Activated naive CD4-positive, alpha-beta T cell treated with anti-CD3 and anti-CD28 coated beads, Interleukin-2, amount 50 U/mL, for 24 hours (primary cell): ENCODE data around the gene MAML2.

Experiments
- H3K27ac Mint-ChIP-seq: one replicate; pipeline ENCODE4 v1.8.0; 2021; ENCODE audit warnings: mild to moderate bottlenecking, mixed read lengths
- H3K27me3 Mint-ChIP-seq: one replicate; pipeline ENCODE4 v1.8.0; 2021; ENCODE audit warnings: mixed read lengths
- H3K36me3 Mint-ChIP-seq: one replicate; pipeline ENCODE4 v1.8.0; 2021; ENCODE audit warnings: mixed read lengths
- H3K4me1 Mint-ChIP-seq: one replicate; pipeline ENCODE4 v1.8.0; 2021; ENCODE audit warnings: mixed read lengths
- H3K4me3 Mint-ChIP-seq: one replicate; pipeline ENCODE4 v1.8.0; 2021; ENCODE audit warnings: mild to moderate bottlenecking, mixed read lengths
- H3K9me3 Mint-ChIP-seq: one replicate; pipeline ENCODE4 v1.8.0; 2021; ENCODE audit warnings: mixed read lengths

The MAML2 gene

GRCh38 chr11:96356848-96357247, 13.9 kb upstream of the MAML2 start:
- H3K9me3 Mint-ChIP-seq, result no peaks in the 10 kb centered on the region
- H3K4me1 Mint-ChIP-seq, result peaks cover 26% of the 10 kb centered on the region
- H3K27ac Mint-ChIP-seq, result no peak overlapping the region
- H3K27me3 Mint-ChIP-seq, result no peaks in the 10 kb centered on the region
- no peak overlapping the region for H3K4me3 Mint-ChIP-seq
- H3K36me3 Mint-ChIP-seq, result peaks cover 36% of the 10 kb centered on the region

DNA sequence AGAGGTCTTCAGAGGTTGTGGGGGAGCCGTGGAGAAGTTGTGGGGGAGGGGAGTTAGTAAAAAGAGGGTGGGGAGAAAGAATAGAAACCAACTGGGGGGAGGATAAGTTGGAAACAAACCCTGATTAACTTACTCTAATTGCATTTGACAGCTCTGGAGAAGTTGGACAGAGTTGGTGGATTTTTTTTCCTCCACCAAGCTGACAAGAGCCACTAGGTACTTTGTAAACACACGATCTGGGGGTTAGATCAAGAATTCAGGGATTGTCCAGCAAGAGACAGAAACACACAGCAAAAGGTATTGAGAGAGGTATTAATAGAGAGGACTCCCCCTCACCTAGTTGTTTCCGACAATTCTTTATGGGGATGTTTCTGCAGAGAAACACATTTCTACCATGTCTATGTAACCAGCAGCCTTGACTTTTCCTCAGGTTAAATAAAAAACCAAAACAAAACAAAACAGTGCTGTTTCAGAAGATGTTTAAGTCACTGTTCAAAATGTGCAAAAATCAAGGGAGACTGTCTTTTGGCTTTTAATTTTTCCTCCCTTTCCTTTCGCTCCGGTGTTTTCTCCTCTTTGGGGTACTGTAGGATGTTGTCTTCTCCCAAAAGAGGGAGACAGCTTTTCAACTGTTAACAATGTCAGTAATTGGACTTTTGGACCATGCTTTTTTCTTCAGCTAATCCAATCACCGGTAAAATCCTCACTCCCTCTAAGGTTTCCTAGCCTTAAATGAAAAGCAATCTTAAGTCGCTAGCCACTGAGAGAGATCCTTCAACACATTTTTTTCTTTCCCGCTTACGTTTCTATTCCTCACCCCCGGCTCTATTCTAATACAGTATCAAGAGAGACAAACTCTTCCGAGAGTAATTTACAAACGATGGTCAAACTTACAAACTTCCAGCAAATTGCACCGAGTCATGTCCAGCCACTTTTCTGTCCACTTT, 708 bp downstream of the MAML2 start:
- Mint-ChIP-seq H3K36me3 (peaks cover 13% of the 10 kb centered on the region), H3K27me3 (no peaks in the 10 kb centered on the region), H3K27ac (peak overlapping the region; percentile 96), H3K9me3 (no peaks in the 10 kb centered on the region), H3K4me3 (peak overlapping the region; percentile 99), H3K4me1 (peaks cover 30% of the 10 kb centered on the region)

GRCh38 chr11:96341211-96342013, 1.6 kb downstream of the MAML2 start:
- Mint-ChIP-seq H3K9me3 (no peaks in the 10 kb centered on the region), H3K4me3 (peak overlapping the region; percentile 99), H3K36me3 (peaks cover 14% of the 10 kb centered on the region), H3K27ac (peak overlapping the region; percentile 96), H3K27me3 (no peaks in the 10 kb centered on the region), H3K4me1 (peaks cover 38% of the 10 kb centered on the region)

DNA sequence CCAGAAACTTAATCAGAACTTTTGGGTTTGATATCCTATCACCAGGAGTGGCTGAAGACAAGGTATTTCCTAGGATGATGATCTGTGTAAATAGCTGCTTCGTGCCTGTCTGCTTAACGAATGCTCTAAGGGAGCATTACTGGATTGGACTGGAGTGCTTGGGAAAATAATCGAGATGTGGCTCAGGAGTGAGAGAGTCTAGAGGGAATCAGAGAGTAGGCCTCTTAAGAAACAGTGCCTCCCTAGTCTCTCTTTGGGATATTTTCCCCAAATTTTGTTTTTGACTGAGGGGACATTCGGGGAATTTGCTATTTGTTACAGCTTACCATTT, 2.5 kb downstream of the MAML2 start:
- H3K27ac Mint-ChIP-seq, result peak overlapping the region; percentile 96
- no peaks in the 10 kb centered on the region for H3K27me3 Mint-ChIP-seq
- no peaks in the 10 kb centered on the region for H3K9me3 Mint-ChIP-seq
- peak overlapping the region; percentile 99 for H3K4me3 Mint-ChIP-seq
- H3K36me3 Mint-ChIP-seq, result peaks cover 18% of the 10 kb centered on the region
- peaks cover 47% of the 10 kb centered on the region for H3K4me1 Mint-ChIP-seq

GRCh38 chr11:96339706-96340554, 3.1 kb downstream of the MAML2 start:
- Mint-ChIP-seq H3K4me1 (peaks cover 51% of the 10 kb centered on the region), H3K4me3 (peak overlapping the region; percentile 99), H3K9me3 (no peaks in the 10 kb centered on the region), H3K27me3 (no peaks in the 10 kb centered on the region), H3K36me3 (peaks cover 18% of the 10 kb centered on the region), H3K27ac (peak overlapping the region; percentile 96)

DNA sequence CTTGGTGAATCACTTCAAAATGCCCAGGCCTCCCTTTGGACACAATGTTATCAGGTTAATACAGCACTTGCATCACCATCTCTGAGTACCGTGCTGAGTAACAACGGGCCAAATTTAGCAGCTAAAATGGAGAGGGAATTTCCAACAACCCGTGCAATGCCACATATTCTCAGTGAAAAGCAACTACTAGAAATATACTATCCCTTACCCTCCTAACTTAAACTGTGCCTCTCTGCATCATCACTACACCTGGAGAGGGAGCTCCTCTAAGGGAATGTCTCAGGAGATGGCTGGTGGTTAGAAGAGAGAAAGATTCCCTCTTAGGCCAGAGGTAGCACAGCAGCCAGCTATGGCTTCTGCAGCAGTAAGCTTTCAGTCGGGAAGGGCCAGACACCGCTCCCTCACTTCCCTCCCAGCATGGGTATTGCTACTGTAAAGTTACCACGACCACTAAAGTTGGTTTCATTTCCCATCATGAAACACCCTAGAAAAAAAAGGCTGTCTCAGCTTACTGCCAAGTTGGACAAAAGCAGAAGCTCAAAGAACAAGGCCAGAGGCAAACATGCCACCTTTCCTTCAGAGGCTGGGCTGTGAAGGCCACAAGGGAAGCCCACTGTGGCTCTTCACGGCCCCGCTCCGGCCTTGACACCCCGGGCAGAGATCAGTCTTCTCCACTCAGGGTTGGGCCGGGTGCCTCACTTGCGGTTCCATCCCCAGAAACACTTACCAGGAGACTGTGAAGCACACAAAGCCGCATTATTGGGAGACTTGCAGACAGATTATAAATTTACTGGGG, 3.9 kb downstream of the MAML2 start:
- Mint-ChIP-seq H3K27me3 (no peaks in the 10 kb centered on the region), H3K9me3 (no peaks in the 10 kb centered on the region), H3K4me1 (peaks cover 57% of the 10 kb centered on the region), H3K4me3 (peak overlapping the region; percentile 99), H3K27ac (peak overlapping the region; percentile 82), H3K36me3 (peaks cover 20% of the 10 kb centered on the region)

DNA sequence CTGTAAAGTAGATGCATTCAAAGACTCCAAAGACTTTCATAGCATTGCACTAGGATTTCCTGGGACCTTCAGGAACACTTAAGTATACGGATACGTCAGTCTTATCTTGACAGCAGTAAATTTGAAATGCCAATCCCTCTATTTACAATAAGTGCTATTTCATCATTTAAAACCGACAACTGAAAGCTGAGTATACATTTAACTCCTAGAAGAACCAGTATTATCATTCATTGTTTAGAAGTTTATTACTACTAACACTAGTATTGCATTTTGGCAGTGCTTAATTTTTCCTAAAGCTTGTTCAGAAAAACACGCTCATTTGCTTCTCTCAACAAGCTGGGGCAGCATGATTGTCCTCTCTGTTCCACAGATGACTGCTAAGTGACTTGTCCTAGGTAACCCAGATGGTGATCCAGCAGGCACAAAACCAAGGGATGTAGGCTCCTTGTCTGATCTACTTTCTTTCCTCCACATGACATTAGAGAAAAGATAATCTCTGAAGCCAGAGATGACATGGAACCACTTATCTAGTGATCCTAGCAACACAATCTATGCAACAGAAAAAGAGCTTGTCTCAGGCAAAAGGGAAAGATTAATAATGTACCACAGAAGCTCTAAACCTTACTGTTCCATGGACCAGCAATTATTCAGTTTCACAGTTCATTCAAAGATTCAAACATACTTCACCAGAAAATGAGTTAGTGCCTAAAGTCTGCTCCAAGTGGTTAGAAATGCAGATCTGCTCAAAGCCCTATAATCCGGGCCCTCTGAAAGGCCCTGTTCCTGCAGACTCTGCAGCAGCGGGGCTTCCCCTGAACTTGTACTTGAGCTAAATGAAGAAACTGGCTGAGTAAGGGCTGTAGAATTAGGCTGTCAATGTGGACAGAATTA, 5.2 kb downstream of the MAML2 start:
- Mint-ChIP-seq H3K27ac (peak overlapping the region; percentile 82), H3K27me3 (no peaks in the 10 kb centered on the region), H3K36me3 (peaks cover 23% of the 10 kb centered on the region), H3K4me1 (peaks cover 61% of the 10 kb centered on the region), H3K9me3 (no peaks in the 10 kb centered on the region), H3K4me3 (peak overlapping the region; percentile 99)

DNA sequence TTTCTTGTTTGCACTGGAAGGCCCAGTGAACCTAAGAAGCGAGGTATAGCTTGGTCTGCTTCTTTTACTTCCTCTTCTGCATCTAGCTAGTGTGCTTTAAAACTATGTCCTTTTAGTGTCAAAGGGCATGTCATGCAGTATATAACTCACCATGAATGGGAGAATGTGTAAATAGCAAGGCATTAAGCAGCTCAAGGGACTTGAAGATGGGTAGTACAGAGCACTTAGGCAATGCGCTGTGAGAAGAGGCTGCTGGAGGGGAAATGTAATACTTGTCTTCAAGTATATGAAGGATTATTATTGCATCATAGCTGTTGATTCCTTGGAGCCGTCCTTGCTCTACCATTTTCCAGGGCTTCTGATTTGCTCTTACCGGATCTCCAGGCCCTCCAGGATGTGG, 7.6 kb downstream of the MAML2 start:
- Mint-ChIP-seq H3K27ac (peak overlapping the region; percentile 69), H3K4me1 (peaks cover 77% of the 10 kb centered on the region), H3K4me3 (peak overlapping the region; percentile 16)

DNA sequence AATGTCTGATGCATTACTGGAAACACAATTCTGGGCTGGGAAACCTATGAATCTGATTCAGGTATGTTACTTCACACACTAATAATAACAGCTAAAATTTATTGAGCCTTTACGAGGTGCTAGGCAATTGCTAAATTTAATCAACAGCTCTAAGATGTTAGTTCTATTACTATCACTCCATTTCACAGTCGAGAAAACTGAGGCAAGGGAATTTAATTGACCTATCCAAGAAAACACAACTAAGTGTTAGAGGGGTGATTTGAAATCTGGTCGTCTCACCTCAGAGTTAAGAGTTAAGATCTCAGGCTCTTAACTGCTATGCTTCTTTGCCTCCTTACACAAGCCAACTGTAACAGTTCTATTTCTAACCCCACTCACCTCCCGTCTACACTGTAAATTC, 8.8 kb downstream of the MAML2 start:
- Mint-ChIP-seq H3K4me3 (peak overlapping the region; percentile 49), H3K27ac (peak overlapping the region; percentile 43), H3K27me3 (no peaks in the 10 kb centered on the region), H3K4me1 (peaks cover 89% of the 10 kb centered on the region), H3K36me3 (peaks cover 28% of the 10 kb centered on the region), H3K9me3 (no peaks in the 10 kb centered on the region)

More for the DNA sequence above, 7.6 kb downstream of the MAML2 start:
- H3K36me3 Mint-ChIP-seq, result peaks cover 25% of the 10 kb centered on the region
- no peaks in the 10 kb centered on the region for H3K27me3 Mint-ChIP-seq
- no peaks in the 10 kb centered on the region for H3K9me3 Mint-ChIP-seq

DNA sequence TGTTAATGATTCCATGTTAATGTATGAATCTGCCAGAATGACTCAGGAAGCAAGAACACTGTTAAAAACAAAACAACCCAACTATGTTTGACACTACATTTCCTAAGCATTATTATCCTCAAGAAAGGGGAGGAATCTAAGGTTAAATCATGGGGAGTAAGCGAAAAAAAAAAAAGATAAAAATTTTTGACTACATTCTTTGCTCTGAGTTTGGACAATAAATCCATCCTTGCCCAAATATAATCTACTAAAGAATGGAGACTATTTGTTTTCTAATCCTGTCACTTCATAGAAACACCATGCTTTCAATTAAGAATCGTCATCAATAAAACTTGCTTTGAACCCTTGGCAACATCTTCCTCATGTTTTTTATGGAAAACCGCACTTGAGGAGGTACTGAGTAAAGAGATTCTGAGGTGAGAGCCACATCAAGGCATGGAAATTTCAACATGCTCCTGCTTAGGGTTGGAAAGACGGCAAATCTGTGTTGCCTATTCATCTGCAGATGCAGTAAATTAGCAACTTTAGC, 9.7 kb downstream of the MAML2 start:
- Mint-ChIP-seq H3K9me3 (no peaks in the 10 kb centered on the region), H3K27me3 (no peaks in the 10 kb centered on the region), H3K4me3 (peak overlapping the region; percentile 34), H3K36me3 (peaks cover 33% of the 10 kb centered on the region), H3K4me1 (peaks cover 92% of the 10 kb centered on the region), H3K27ac (peak overlapping the region; percentile 46)

DNA sequence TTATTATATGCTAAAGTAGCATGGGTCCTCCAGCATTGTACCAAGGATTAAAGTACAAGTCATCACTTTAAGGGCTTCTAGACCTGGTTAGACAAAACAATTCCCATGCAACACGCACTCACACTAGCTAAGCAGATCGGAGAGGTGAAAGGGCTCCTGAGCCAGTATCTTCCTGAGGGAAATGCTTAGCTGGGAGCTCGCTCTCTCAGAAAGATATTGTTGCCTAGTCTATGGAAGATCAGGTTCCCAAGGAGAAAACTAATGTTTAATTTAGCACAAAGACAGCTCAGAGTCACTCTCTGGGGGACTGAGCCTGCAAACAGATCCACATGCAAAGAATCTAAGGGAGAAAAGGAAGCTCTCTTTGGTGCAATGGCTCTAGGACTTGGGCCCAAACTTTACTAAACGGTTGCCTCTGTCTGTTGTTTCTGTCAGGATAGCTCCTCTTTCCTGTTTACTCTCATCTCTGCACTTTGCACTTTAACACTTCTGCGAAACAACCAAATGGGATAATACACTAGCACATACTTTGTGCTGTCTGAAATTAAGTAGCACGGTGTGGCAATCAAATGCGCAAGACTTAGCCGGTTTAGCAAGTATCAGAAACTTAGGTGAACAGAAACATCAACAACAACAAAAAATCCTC, 10.7 kb downstream of the MAML2 start:
- Mint-ChIP-seq H3K9me3 (no peaks in the 10 kb centered on the region), H3K4me1 (peaks cover 84% of the 10 kb centered on the region), H3K36me3 (peaks cover 30% of the 10 kb centered on the region), H3K4me3 (peak overlapping the region; percentile 34), H3K27me3 (no peaks in the 10 kb centered on the region), H3K27ac (peak overlapping the region; percentile 26)

DNA sequence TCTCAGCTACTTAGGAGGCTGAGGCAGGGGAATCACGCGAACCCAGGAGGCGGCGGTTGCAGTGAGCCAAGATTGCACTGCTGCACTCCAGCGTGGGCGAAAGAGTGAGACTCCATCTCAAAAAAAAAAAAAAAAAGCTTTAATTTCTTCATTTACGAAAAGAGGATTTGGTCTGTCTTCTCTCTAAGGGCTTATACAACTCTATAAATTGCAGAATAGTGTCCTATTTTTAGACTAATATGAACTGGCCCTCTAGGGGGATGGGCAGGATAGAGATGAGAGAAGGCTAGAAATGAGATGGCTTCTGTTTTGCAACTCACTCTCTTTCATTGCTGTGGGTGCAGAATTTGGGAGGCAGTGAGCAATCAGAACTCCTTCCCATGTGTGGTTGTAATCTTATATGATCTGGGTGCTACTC, 11.3 kb downstream of the MAML2 start:
- H3K27me3 Mint-ChIP-seq, result no peaks in the 10 kb centered on the region
- H3K27ac Mint-ChIP-seq, result peak overlapping the region; percentile 26
- H3K4me1 Mint-ChIP-seq, result peaks cover 83% of the 10 kb centered on the region
- no peaks in the 10 kb centered on the region for H3K9me3 Mint-ChIP-seq
- peaks cover 31% of the 10 kb centered on the region for H3K36me3 Mint-ChIP-seq
- peak overlapping the region; percentile 34 for H3K4me3 Mint-ChIP-seq

DNA sequence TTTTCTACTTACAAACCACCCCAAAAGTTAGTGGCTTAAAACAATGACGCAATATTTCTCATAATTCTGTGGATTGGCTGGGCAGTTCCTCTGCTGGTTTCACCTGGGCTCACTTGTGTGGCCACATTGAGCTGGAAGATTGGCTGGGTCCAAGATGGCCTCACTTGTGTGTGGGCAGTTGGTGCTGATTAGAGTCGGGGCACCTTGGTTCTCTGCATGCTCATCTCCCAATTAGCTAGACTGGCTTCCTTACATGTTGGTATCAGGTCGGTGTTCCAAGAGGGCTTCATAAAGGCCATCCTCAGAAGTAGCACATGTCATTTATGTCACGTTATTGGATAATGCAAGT, 12.5 kb downstream of the MAML2 start:
- Mint-ChIP-seq H3K27ac (peak overlapping the region; percentile 60), H3K36me3 (peaks cover 29% of the 10 kb centered on the region), H3K4me1 (peaks cover 79% of the 10 kb centered on the region), H3K4me3 (no peak overlapping the region), H3K9me3 (no peaks in the 10 kb centered on the region), H3K27me3 (no peaks in the 10 kb centered on the region)
